Activated CD8-positive, alpha-beta memory T cell treated with anti-CD3 and anti-CD28 coated beads, Interleukin-2, amount 50 U/mL, for 1 hour (primary cell): ENCODE results near the gene STK24.

Source experiments
- DNase-seq: peaks from one replicate; pipeline ENCODE4 v3.0.0-alpha.2; 2020; ENCODE audit errors: extremely low read depth

The STK24 gene

DNA sequence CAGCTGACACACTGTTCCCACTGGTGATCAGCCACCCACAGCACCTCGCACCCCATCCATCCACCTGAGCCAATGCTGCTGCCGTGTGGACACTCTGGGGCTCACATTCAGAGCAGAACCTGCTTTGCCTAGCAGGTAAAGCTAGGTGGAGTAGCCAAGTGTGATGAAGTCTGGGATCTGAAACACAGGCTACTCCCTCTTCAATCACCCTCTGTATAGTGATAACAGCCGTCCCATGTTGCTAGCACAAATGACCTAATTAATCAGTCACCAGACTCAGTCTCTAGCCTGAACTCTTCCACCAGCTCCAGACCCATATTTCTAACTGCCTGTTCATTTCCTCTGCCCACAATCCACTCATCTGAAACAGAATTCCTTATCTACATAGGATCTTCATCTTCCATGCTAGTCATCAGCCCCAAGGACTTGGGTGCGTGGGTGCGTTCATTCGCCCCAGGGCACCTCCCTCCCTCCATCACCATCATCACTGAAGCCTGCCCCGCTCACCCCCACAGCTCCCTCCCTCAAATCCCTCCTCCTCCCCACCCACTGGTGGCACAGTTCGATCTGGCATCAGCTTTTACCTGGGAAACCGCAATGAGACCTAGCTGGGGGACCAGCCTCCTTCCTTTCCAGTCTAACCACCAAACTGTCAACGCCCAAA, 19.8 kb downstream of the STK24 start:
- DNase-seq, result no peak

DNA sequence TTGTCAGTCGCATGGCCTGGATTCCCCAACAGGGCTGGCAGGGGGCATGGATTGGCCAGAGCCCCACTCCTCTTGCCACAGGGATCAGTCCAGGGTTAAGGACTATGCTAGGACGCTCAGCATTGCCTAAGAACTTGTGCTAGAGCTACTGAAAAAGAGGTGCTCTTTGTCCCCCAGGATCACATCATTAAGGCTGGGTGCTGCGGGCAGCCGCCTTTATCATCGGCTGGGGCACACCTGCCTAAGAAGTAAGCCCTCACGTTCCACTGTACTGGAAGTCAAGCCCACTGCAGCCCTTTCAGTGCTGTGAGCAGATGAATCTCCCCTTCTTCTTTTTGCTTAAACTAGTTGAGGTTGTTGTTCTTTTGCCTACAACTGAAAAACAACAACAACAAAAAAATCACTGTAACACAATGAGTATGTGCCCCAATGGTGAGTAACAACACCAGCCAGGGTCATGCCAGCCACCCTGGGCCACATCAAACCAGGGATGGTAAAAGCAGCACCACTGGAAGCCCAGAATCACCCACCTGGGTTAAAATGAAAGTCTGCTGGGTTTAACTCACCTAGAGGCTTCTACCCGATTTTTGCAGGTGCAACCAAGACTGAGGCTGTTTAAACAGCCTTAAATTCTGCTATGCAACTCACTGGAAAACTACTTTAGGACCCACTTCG, 20.6 kb downstream of the STK24 start:
- DNase-seq, result no peak

DNA sequence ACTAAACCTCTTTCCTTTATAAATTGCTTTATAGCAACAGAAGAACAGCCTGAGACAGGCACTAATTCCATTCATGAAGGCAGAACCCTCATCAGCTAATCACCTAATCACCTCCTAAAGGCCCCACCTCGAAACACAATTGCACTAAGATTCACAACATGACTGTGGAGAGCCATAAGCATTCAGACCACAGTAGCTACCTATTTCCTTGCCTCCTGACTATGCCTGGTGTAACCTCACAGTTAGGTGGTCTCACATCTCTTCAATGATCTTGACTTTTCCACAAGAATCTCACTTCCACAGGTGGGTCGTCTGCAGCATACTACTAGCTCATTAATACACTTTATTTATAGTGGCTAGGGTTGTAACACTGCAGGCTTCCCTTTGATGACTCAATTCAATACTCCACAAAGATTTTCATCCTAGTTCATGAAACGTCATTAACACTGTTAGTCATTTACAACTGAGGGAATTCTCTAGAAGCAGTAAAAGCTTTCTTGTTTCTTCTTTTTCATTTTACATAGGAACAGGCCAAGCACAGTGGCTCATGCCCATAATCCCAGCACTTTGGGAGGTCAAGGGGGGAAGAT, 27.1 kb downstream of the STK24 start:
- DNase-seq, result no peak

- DNase-seq, result no peak
Measured at GRCh38 chr13:98549006-98549727, 27.7 kb downstream of the STK24 start.

- DNase-seq, result no peak
Measured at GRCh38 chr13:98548230-98548629, 28.7 kb downstream of the STK24 start.

GRCh38 chr13:98547455-98547854, 29.5 kb downstream of the STK24 start:
- DNase-seq, result no peak

GRCh38 chr13:98546402-98546801, 30.5 kb downstream of the STK24 start:
- DNase-seq, result no peak

DNA sequence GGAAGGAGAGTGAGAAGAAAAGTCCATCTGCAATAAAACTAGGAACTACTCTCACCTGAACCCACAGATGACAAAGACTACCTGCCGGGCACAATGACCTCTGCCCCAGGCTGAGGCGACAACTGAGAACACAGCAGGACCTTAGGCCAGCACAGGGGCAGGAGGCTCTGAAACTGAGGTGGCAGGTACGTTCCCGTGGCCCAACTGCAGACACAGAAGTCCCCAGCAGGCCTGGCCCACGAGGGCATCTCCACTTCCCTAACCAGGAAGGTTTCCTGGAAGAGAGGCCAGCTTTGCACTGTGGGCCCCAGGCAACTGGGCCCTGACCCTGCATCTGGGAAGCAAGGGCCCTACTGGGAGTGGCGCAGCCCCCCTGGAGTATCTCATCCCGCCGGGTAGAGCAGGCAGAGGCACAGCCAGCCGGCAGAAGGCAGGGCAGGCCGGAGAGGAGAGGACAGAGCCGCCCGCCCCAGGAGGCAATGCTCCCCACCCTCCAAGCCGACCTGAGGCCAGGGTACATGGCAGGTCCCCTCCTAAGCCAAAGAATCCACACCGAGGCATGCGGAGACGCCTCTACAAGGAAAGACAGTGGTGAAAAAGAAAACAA, 32.7 kb downstream of the STK24 start:
- DNase-seq, result no peak

GRCh38 chr13:98543378-98544103, 33.4 kb downstream of the STK24 start:
- no peak for DNase-seq

GRCh38 chr13:98542568-98543377, 34.1 kb downstream of the STK24 start:
- no peak for DNase-seq

DNA sequence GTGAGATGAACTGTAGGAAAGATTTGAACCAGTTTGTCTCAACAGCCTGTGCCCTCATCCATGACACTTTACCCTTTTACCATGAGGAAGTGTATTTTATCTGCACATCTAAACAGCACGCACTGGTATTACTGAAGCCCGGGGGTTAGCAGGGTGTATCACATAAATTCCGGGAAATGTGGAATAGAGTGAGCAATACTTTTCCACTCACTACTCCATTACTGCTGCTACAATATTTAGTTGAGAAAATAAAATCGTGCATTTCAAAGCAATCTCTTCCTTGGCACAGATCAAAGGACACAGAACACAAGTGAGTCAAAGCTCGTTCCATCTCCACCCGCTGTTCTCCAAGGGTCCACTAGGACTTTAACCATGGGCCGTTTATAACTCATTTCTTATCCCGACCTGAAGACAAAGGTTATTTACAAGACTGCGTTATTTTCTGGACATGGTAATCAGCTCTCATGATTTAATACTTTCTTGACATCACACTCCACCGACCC, 35.2 kb downstream of the STK24 start:
- no peak for DNase-seq

DNA sequence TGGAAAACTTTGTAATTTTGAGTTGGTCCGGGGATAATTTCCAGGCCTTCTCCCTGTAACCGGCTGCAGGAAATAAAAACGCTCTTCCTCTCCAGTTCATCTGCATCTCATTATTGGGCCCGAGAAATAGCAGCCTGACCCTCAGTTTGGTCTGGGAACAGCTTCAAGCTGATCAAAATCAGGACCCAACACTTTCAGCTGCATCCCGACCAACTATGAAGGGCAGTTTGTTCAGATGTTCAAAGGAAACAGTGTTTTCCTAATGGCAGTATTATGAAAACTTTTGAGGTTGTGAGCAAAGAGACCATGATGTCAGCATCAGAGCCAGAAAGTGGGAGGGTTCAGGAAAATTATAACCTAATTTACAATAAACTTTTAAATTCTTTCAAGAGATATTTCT, 35.7 kb downstream of the STK24 start:
- DNase-seq, result no peak

- no peak for DNase-seq
Measured at GRCh38 chr13:98540476-98540875, 36.4 kb downstream of the STK24 start.

DNA sequence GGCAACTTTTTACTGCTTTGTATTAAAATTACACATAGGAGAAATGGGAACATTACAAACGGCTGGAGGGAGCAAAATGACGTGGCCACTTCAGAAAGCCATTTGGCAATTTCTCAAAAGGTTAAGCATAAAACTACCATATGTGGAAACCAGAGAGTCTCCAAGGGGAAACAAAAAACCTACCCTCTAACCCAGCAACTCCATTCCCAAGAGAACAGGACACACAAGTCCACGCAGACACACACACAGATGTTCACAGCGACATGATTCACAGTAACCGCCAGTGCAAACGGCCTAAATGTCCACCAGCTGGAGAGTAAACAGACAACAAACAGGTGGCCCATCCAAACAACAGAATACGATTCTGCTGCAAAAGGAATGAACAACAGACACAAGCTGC, 37.2 kb downstream of the STK24 start:
- no peak for DNase-seq

- DNase-seq, result no peak
Measured at GRCh38 chr13:98538876-98539275, 38.0 kb downstream of the STK24 start.

DNA sequence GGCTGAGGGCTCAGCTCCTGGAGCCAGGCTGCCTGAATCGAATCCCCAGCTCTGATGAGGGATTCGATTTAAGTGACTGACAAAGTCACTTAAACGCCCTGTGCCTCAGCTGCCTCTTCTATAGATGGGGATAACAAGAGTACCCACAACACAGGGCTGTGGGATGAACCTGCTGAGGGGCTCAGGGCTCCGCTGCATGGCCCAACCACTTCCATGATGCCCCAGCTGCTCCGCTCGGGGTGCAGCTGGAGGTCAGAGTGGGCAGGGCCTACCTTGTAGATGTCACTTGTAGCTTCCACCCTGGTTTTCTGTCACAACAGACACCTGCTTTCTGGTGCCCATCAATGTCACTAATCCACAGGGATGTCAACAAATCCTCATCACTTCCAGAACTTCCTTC, 39.2 kb downstream of the STK24 start:
- no peak for DNase-seq

- DNase-seq, result no peak
Measured at GRCh38 chr13:98537306-98537705, 39.6 kb downstream of the STK24 start.

GRCh38 chr13:98536729-98537128, 40.2 kb downstream of the STK24 start:
- DNase-seq, result no peak

DNA sequence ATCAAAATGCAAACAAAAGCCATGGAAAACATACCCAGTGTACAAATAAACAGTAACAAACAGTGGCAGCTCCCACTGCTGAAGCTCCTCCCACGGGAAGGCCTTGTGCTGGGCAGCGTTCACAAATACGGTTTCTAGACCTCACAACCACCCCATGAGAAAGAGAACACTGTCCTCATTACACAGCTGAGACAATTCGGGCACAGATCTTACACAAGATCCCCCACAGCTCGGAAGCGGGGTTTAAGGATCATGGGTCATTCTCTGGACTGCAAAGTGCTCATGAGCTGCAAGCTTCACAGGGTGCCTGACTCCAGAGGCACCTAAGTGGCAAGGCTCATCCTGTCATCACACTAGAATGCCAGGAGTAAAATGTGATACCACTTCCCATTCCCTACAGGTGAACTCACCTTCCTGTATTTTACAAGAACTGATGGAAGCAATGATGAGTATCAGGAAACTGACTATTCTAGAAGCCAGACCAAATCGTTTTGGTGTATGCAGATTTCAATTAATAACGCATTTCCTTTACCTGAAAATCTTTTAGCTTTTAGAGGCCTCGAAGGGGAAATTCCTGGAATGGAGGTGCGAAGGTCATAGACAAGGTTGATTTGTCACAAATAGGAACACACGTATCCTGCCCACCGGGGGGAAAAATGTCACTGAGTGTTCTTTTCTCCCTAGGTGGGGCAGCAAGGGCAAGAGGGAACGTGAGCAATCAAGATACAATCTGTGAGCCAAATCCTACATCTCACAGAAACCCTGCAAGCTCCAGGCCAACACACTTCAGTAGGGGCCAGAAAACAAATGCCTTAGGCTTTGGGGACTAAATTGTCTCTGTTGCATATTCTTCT, 41.2 kb downstream of the STK24 start:
- no peak for DNase-seq

DNA sequence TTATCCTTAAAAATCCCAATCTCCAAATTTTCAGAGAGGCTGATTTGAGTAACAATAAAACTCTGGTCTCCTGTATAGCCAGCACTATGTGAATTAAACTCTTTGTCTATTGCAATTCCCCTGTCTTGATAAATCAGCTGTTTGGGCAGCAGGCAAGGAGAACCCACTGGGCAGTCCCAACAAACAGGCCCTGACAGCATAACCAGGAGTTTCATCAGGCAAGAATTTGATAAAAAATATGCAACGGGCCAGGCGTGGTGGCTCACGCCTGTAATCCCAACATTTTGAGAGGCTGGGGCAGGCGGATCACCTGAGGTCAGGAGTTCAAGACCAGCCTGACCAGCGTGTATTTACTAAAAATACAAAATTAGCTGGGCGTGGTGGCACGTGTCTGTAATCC, 42.1 kb downstream of the STK24 start:
- no peak for DNase-seq
